ENCODE results near the gene AVPR2.

The AVPR2 gene

GRCh38 chrX:153921511-153922446 lies 17.3 kb downstream of the AVPR2 start:
- TF ChIP-seq, protein P1, sequence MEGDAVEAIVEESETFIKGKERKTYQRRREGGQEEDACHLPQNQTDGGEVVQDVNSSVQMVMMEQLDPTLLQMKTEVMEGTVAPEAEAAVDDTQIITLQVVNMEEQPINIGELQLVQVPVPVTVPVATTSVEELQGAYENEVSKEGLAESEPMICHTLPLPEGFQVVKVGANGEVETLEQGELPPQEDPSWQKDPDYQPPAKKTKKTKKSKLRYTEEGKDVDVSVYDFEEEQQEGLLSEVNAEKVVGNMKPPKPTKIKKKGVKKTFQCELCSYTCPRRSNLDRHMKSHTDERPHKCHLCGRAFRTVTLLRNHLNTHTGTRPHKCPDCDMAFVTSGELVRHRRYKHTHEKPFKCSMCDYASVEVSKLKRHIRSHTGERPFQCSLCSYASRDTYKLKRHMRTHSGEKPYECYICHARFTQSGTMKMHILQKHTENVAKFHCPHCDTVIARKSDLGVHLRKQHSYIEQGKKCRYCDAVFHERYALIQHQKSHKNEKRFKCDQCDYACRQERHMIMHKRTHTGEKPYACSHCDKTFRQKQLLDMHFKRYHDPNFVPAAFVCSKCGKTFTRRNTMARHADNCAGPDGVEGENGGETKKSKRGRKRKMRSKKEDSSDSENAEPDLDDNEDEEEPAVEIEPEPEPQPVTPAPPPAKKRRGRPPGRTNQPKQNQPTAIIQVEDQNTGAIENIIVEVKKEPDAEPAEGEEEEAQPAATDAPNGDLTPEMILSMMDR (IDR thresholded peaks at IDR 0.05; ENCODE audit: insufficient read depth, low read depth, low read length, missing control alignments): no peak
- no peak overlapping the region for H3K4me3 ChIP-seq (ENCODE audit: low read depth, low read length)
- DNase-seq (ENCODE audit: low read depth): no peak

GRCh38 chrX:153922932-153923857 lies 18.7 kb downstream of the AVPR2 start:
- TF ChIP-seq, protein P1 (IDR thresholded peaks at IDR 0.05; ENCODE audit: insufficient read depth, low read depth, low read length, missing control alignments): no peak
- DNase-seq (ENCODE audit: low read depth): no peak
- H3K4me3 ChIP-seq (ENCODE audit: low read depth, low read length): no peak overlapping the region

DNA sequence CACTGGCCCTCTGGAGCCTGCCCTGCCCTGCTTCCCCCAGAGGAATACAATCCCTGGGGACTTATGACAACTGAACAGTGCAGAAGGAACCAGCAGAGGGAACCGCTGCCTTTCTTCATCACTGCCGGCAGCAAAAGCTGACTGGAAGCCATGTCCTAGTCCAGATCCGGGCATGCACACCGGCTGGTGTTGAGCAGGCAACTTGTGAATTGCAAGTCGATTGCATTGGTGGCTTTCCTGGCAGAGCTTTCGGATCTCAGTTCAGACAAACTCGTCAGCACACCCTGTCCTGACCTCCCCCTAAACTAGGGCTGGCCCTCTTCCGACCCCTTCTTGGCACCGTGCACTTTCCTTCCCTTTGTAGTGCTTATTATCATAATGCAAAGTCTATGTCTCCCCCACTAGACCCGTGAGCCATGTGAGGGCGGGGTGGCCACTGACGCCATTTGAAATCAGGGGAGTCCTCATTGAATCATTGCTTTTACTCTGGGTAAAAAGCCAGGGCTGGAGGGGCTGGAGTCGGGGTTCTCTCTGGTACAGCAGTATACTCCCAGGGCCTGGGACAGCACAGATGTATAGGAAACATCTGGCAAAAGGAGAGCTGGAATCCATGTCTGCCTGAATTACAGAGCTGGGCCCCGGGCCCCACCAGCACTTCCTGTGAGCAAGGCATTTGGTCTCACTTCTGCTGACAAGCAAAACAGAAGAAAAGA lies 19.8 kb downstream of the AVPR2 start:
- peak overlapping the region; percentile 87 for H3K4me3 ChIP-seq (ENCODE audit: low read depth, low read length)
- TF ChIP-seq, protein P1 (IDR thresholded peaks at IDR 0.05; ENCODE audit: insufficient read depth, low read depth, low read length, missing control alignments): peak; percentile 24
- DNase-seq (ENCODE audit: low read depth): peak; percentile 69

DNA sequence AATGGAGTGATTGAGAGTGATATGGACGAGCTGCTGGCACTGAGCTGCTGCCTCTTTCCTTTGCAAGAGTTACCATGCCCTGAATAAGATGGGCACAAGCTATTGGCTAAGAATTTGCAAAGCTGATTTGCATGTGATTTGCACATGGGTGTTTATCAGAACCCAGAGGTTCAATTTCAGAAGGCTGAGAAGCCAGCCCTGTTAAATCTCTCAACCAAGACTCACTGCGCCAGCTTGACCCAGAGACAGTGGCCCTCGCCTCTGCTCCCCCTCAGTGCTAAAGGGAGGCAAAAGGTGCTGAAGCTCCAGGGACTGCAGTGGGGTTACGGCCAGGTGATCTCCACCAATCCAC lies 20.9 kb downstream of the AVPR2 start:
- peak; percentile 81 for DNase-seq (ENCODE audit: low read depth)
- TF ChIP-seq, protein P1 (IDR thresholded peaks at IDR 0.05; ENCODE audit: insufficient read depth, low read depth, low read length, missing control alignments): no peak
- H3K4me3 ChIP-seq (ENCODE audit: low read depth, low read length): peak overlapping the region; percentile 87

DNA sequence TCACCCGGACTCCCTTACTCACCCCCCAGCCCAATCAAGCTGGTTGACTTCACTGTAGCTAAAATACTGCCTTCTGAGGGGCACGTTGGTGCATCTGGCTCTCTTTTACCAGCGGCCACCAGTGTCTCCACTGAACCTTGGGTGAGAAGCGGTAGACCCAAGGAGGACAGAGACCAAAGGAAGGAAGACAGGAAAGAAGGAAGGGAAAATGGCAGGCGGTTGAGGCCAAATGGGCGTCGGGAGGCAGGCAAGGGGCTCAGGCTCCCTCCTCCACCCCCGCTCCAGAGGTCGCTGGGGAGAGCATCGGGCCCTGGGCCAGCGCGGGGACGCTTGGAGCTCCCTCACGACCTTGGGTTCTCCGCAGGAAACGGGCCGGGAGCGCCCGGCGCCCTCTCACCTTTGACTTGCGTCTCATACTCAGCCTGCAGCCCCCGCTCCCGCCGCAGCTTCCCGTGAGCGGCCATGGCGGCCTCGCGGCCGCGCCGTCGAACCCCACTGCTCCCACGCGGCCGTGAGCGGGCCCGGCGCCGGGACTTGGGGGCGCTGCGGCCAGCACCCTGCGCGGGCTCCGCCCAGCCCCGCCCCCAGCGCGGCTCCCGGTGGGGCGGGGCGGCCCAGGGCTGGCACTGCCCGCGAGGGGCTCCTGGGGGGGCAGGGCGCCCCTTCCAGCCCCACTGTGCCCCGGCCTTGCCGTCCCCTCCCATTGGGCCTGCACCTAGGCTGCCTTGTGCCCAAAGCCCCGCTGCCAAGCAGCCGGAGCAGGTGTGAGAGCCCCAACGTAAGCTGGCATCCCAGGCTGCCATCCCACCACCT lies 21.5 kb downstream of the AVPR2 start, which contains the start of gene ARHGAP4:
ARHGAP4 (minus strand) TSS at position 526 of the 813 bp plus-strand sequence; CDS start at position 464, 62 bp downstream.
- TF ChIP-seq, protein P1 (IDR thresholded peaks at IDR 0.05; ENCODE audit: insufficient read depth, low read depth, low read length, missing control alignments): no peak
- DNase-seq (ENCODE audit: low read depth): peak; percentile 67
- H3K4me3 ChIP-seq (ENCODE audit: low read depth, low read length): peak within 1 kb of the TSS; percentile 87

- peak overlapping the region; percentile 80 for H3K4me3 ChIP-seq (ENCODE audit: low read depth, low read length)
- DNase-seq (ENCODE audit: low read depth): no peak
- TF ChIP-seq, protein P1 (IDR thresholded peaks at IDR 0.05; ENCODE audit: insufficient read depth, low read depth, low read length, missing control alignments): no peak
Observed at GRCh38 chrX:153926552-153926857, 22.0 kb downstream of the AVPR2 start.
